ENCODE data around the gene PCLAF.
A peak's percentile ranks its signal among the peaks of the same experiment; 100 is the strongest.
"Not testable (repeated sequence)": the region's sequence is repeated elsewhere in the genome, so short reads cannot be mapped to it uniquely, and the experiment has no call there.

Gene PCLAF

GRCh38 chr15:64381000-64381751, at the start of gene PCLAF:
Gene PCLAF (minus strand): TSS chr15:64381441. CDS start chr15:64381371, 70 bp downstream.
- DNase-seq (ENCODE audit: low spot score), result peak; percentile 84

- DNase-seq (ENCODE audit: low spot score), result no peak
Measured at GRCh38 chr15:64430000-64430735, 48.9 kb upstream of the PCLAF start.

GRCh38 chr15:64429448-64429847, 48.2 kb upstream of the PCLAF start:
- no peak for DNase-seq (ENCODE audit: low spot score)

GRCh38 chr15:64426845-64427465, 45.7 kb upstream of the PCLAF start:
- DNase-seq (ENCODE audit: low spot score), result peak; percentile 4

- no peak for DNase-seq (ENCODE audit: low spot score)
Measured at GRCh38 chr15:64425221-64425620, 44.0 kb upstream of the PCLAF start.

GRCh38 chr15:64423970-64424369, 42.7 kb upstream of the PCLAF start:
- DNase-seq (ENCODE audit: low spot score), result no peak

- DNase-seq (ENCODE audit: low spot score), result no peak
Measured at GRCh38 chr15:64422697-64423096, 41.5 kb upstream of the PCLAF start.

GRCh38 chr15:64412216-64412615, 31.0 kb upstream of the PCLAF start:
- DNase-seq (ENCODE audit: low spot score), result no peak

GRCh38 chr15:64400583-64400982, 19.3 kb upstream of the PCLAF start:
- DNase-seq (ENCODE audit: low spot score), result no peak

GRCh38 chr15:64398575-64398974, 17.3 kb upstream of the PCLAF start:
- DNase-seq (ENCODE audit: low spot score), result no peak

GRCh38 chr15:64396789-64397188, 15.5 kb upstream of the PCLAF start:
- DNase-seq (ENCODE audit: low spot score), result no peak

- DNase-seq (ENCODE audit: low spot score), result not testable (repeated sequence)
Measured at GRCh38 chr15:64392471-64392870, 11.2 kb upstream of the PCLAF start.

- no peak for DNase-seq (ENCODE audit: low spot score)
Measured at GRCh38 chr15:64389036-64389435, 7.8 kb upstream of the PCLAF start.

- DNase-seq (ENCODE audit: low spot score), result peak; percentile 93
Measured at GRCh38 chr15:64387562-64388168, 6.4 kb upstream of the PCLAF start, which contains the start of gene TRIP4. Gene TRIP4 (plus strand): TSS chr15:64387836. CDS start chr15:64387864, 28 bp downstream.

GRCh38 chr15:64386291-64386690, 5.0 kb upstream of the PCLAF start:
- DNase-seq (ENCODE audit: low spot score), result no peak

GRCh38 chr15:64383760-64384159, 2.5 kb upstream of the PCLAF start:
- DNase-seq (ENCODE audit: low spot score), result no peak

GRCh38 chr15:64380130-64380870, 941 bp downstream of the PCLAF start:
- DNase-seq (ENCODE audit: low spot score), result not testable (repeated sequence)

- no peak for DNase-seq (ENCODE audit: low spot score)
Measured at GRCh38 chr15:64379216-64379960, 1.9 kb downstream of the PCLAF start.

GRCh38 chr15:64373360-64373759, 7.9 kb downstream of the PCLAF start:
- DNase-seq (ENCODE audit: low spot score), result no peak

GRCh38 chr15:64371383-64371782, 9.9 kb downstream of the PCLAF start:
- not testable (repeated sequence) for DNase-seq (ENCODE audit: low spot score)

GRCh38 chr15:64369078-64369607, 12.1 kb downstream of the PCLAF start:
- DNase-seq (ENCODE audit: low spot score), result no peak
